Type B pancreatic cell (in vitro differentiated cells): Measurements from ENCODE around the gene GBP5. TPM values are rescaled to one million over a fixed set of nuclear protein-coding genes. Genes with fewer than 3 reads are reported as not detected.

Experiments used
- DNase-seq: peaks from one replicate; pipeline ENCODE4 v3.0.0; 2021; ENCODE audit warnings: mixed read lengths; ENCODE audit not compliant: unreplicated experiment; ENCODE audit errors: extremely low spot score
- H3K27ac Mint-ChIP-seq: 2 replicates; pipeline ENCODE4 v1.8.0; 2021; ENCODE audit warnings: mild to moderate bottlenecking, mixed read lengths
- H3K27me3 Mint-ChIP-seq: 2 replicates; pipeline ENCODE4 v1.8.0; 2021; ENCODE audit warnings: mixed read lengths
- H3K36me3 Mint-ChIP-seq: 2 replicates; pipeline ENCODE4 v1.8.0; 2021; ENCODE audit warnings: mixed read lengths
- H3K4me1 Mint-ChIP-seq: one replicate; pipeline ENCODE4 v1.8.0; 2021; ENCODE audit warnings: mixed read lengths; ENCODE audit not compliant: unreplicated experiment
- H3K4me3 Mint-ChIP-seq: 2 replicates; pipeline ENCODE4 v1.8.0; 2021; ENCODE audit warnings: mild to moderate bottlenecking, mixed read lengths
- H3K9me3 Mint-ChIP-seq: 2 replicates; pipeline ENCODE4 v1.8.0; 2021; ENCODE audit warnings: mixed read lengths
- total RNA-seq: library from RNA; stranded (reverse); gene quantifications from 2 replicates; pipeline ENCODE4 v1.2.1, GENCODE V29; 2021; ENCODE audit warnings: low replicate concordance
- TF ChIP-seq, protein P1 (sequence below): fragments of 200-600 bp; sonication (generic); conservative IDR thresholded peaks from 2 replicates; pipeline ENCODE4 v1.5.0; 2021; ENCODE audit warnings: antibody characterized with exemption, mild to moderate bottlenecking

Gene GBP5
- total RNA-seq, 1 donor from 2014 or later, result 0.56 TPM

DNA sequence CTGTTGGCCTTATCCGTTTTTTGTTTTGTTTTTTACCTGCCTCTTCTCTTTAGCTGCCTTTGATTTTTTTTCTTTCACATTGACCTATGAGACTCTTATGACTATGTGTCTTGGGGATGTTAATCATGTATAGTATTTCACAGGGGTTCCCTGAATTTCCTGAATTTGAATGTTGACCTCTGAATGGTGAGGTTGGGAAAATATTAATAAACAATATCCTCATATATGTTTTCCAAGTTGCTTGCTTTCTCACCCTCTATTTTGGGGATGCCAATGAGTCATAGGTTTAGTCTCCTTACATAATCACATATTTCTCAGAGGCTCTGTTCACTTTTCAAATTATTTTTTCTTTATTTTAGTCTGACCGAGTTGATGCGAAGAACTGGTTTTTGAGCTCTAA, 29.6 kb downstream of the GBP5 start:
- no peak overlapping the region for H3K4me3 Mint-ChIP-seq
- no peak for DNase-seq
- no peaks in the 10 kb centered on the region for H3K36me3 Mint-ChIP-seq

More for the DNA sequence above, 29.6 kb downstream of the GBP5 start:
- TF ChIP-seq, protein P1, sequence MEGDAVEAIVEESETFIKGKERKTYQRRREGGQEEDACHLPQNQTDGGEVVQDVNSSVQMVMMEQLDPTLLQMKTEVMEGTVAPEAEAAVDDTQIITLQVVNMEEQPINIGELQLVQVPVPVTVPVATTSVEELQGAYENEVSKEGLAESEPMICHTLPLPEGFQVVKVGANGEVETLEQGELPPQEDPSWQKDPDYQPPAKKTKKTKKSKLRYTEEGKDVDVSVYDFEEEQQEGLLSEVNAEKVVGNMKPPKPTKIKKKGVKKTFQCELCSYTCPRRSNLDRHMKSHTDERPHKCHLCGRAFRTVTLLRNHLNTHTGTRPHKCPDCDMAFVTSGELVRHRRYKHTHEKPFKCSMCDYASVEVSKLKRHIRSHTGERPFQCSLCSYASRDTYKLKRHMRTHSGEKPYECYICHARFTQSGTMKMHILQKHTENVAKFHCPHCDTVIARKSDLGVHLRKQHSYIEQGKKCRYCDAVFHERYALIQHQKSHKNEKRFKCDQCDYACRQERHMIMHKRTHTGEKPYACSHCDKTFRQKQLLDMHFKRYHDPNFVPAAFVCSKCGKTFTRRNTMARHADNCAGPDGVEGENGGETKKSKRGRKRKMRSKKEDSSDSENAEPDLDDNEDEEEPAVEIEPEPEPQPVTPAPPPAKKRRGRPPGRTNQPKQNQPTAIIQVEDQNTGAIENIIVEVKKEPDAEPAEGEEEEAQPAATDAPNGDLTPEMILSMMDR, result no peak
- H3K27me3 Mint-ChIP-seq, result peaks cover 8% of the 10 kb centered on the region
- no peaks in the 10 kb centered on the region for H3K4me1 Mint-ChIP-seq
- H3K27ac Mint-ChIP-seq, result no peak overlapping the region
- H3K9me3 Mint-ChIP-seq, result no peaks in the 10 kb centered on the region

Other genes with a start within 250 kb of the GBP5 start
- gene GBP3, start 250.0 kb downstream of the GBP5 start, total RNA-seq, result 10.1 and 20.3 TPM in 2 replicates
- 16.0 and 52.4 TPM in 2 replicates for gene GBP1, start 207.7 kb downstream of the GBP5 start, total RNA-seq
- 7.3 and 17.8 TPM in 2 replicates for gene GBP2, start 146.7 kb downstream of the GBP5 start, total RNA-seq
- gene GBP7, start 96.9 kb downstream of the GBP5 start, total RNA-seq, result not detected in 2 replicates
- gene GBP4, start 73.9 kb downstream of the GBP5 start, total RNA-seq, result 0.89 and 1.2 TPM in 2 replicates
- gene GBP6, start 91.2 kb upstream of the GBP5 start, total RNA-seq, result 0.14 and 0.29 TPM in 2 replicates